ENCODE data around the gene MUC4. TPM values are rescaled to one million over a fixed set of nuclear protein-coding genes. Genes with fewer than 3 reads are reported as not detected.
"Not testable (repeated sequence)": the region's sequence is repeated elsewhere in the genome, so short reads cannot be mapped to it uniquely, and the experiment has no call there.

The MUC4 gene
- polyA plus RNA-seq, 1 of the 3 experiments (the other 2 are of a cell fraction), result 0.07 TPM

- H3K79me2 ChIP-seq (ENCODE audit: insufficient read depth); H3K4me3 ChIP-seq (ENCODE audit: low read depth in 2 of 2, low read length in 1 of 2); H3K27me3 ChIP-seq (ENCODE audit: insufficient read depth); H3K4me1 ChIP-seq (ENCODE audit: control insufficient read depth in 1 of 2, insufficient read depth in 2 of 2, low read depth in 1 of 2, low read length in 1 of 2); H2AFZ ChIP-seq (ENCODE audit: low read depth); H3F3A ChIP-seq (replicated peaks; ENCODE audit: insufficient read depth); H3K9me3 ChIP-seq; DNase-seq; H3K27ac ChIP-seq (ENCODE audit: low read depth in 2 of 2, low read length in 1 of 2); POLR2A ChIA-PET; H3K36me3 ChIP-seq (replicated peaks in 1 of 2; ENCODE audit: control insufficient read depth in 1 of 2, insufficient read depth in 2 of 2, low read length in 1 of 2); H3K4me2 ChIP-seq; H4K20me1 ChIP-seq (ENCODE audit: insufficient read depth); H3K9ac ChIP-seq; H3K9me2 ChIP-seq: not testable (repeated sequence)
- CTCF ChIA-PET, result interaction anchor here (0.5 to 0.9 kb wide), 2 partner anchors 130 to 813 kb away, joined by 3 to 4 read pairs; no protein-coding TSS in a partner anchor
- 86% methylated on average over 16 of the region's 16 CpGs for WGBS (ENCODE audit: low lambda C conversion rate)
These were observed 90.8 kb downstream of the MUC4 start, which contains the start of gene MUC20 for GRCh38 chr3:195720831-195721506. TSS of gene MUC20 (plus strand) at chr3:195720978. CDS start at chr3:195721008, 30 bp downstream.

GRCh38 chr3:195719514-195720254, 92.0 kb downstream of the MUC4 start:
- H4K20me1 ChIP-seq (ENCODE audit: insufficient read depth); H3K36me3 ChIP-seq (replicated peaks in 1 of 2; ENCODE audit: control insufficient read depth in 1 of 2, insufficient read depth in 2 of 2, low read length in 1 of 2); H3K4me2 ChIP-seq; POLR2A ChIA-PET; H3K9me2 ChIP-seq; H3F3A ChIP-seq (replicated peaks; ENCODE audit: insufficient read depth); H3K9ac ChIP-seq; H3K9me3 ChIP-seq; DNase-seq; H2AFZ ChIP-seq (ENCODE audit: low read depth); H3K79me2 ChIP-seq (ENCODE audit: insufficient read depth); H3K27me3 ChIP-seq (ENCODE audit: insufficient read depth); H3K4me1 ChIP-seq (ENCODE audit: control insufficient read depth in 1 of 2, insufficient read depth in 2 of 2, low read depth in 1 of 2, low read length in 1 of 2); H3K27ac ChIP-seq (ENCODE audit: low read depth in 2 of 2, low read length in 1 of 2); H3K4me3 ChIP-seq (ENCODE audit: low read depth in 2 of 2, low read length in 1 of 2): not testable (repeated sequence)
- WGBS (ENCODE audit: low lambda C conversion rate), result 78% methylated on average over 16 of the region's 16 CpGs
- CTCF ChIA-PET, result interaction anchor here (0.6 kb wide), 1 partner anchor 135 kb away, joined by 3 read pairs; no protein-coding TSS in a partner anchor

GRCh38 chr3:195718477-195718984, 93.2 kb downstream of the MUC4 start:
- WGBS (ENCODE audit: low lambda C conversion rate), result 68% methylated on average over 7 of the region's 7 CpGs
- POLR2A ChIA-PET, result no interaction called here
- H3K9me3 ChIP-seq, result no peaks in the 10 kb centered on the region

More at GRCh38 chr3:195718477-195718984, 93.2 kb downstream of the MUC4 start:
- H3K9me2 ChIP-seq, result no peaks in the 10 kb centered on the region
- no peak overlapping the region for H3K27ac ChIP-seq (ENCODE audit: low read depth in 2 of 2, low read length in 1 of 2)
- H3K4me2 ChIP-seq, result no peak overlapping the region
- no peaks in the 10 kb centered on the region for H3K27me3 ChIP-seq (ENCODE audit: insufficient read depth)
- no peaks in the 10 kb centered on the region for H4K20me1 ChIP-seq (ENCODE audit: insufficient read depth)
- H2AFZ ChIP-seq (ENCODE audit: low read depth), result no peak overlapping the region
- H3F3A ChIP-seq (replicated peaks; ENCODE audit: insufficient read depth), result no peaks in the 10 kb centered on the region
- DNase-seq, result no peak
- no peak overlapping the region for H3K9ac ChIP-seq
- no peak for TF ChIP-seq IRF3 (IDR thresholded peaks at IDR 0.05; ENCODE audit: low read depth, low read length)
- TF ChIP-seq POLR2AphosphoS5 (IDR thresholded peaks at IDR 0.05; ENCODE audit: low read depth, low read length), result no peak
- TF ChIP-seq ELF1 (IDR thresholded peaks at IDR 0.05), result no peak
- TF ChIP-seq JUND (IDR thresholded peaks at IDR 0.05), result no peak
- no peak for TF ChIP-seq RAD21 (IDR thresholded peaks at IDR 0.05; ENCODE audit: low read length)
- TF ChIP-seq TEAD4 (IDR thresholded peaks at IDR 0.05; ENCODE audit: borderline replicate concordance, insufficient read depth), result no peak
- no peak for TF ChIP-seq FOXM1 (IDR thresholded peaks at IDR 0.05; ENCODE audit: low read depth)
- TF ChIP-seq EP300 (IDR thresholded peaks at IDR 0.05; ENCODE audit: borderline replicate concordance in 1 of 2, low read depth in 1 of 2, low read length in 1 of 2), result no peak
- no peak for TF ChIP-seq MAX (IDR thresholded peaks at IDR 0.05; ENCODE audit: low read depth)
- no peak for TF ChIP-seq TAF1 (IDR thresholded peaks at IDR 0.05; ENCODE audit: borderline replicate concordance, low read depth, low read length)
- TF ChIP-seq FOSL2 (IDR thresholded peaks at IDR 0.05; ENCODE audit: borderline replicate concordance, low read depth), result no peak
- no peak for TF ChIP-seq RCOR1 (IDR thresholded peaks at IDR 0.05; ENCODE audit: low read length)
- no peak for TF ChIP-seq REST (IDR thresholded peaks at IDR 0.05; ENCODE audit: low read depth, low read length)
- no peak for TF ChIP-seq SMC3 (IDR thresholded peaks at IDR 0.05; ENCODE audit: low read depth, low read length)
- TF ChIP-seq FOXJ3 (CRISPR knock-in tag; IDR thresholded peaks at IDR 0.05), result no peak
- no peaks in the 10 kb centered on the region for H3K4me1 ChIP-seq (ENCODE audit: control insufficient read depth in 1 of 2, insufficient read depth in 2 of 2, low read depth in 1 of 2, low read length in 1 of 2)
- no peak overlapping the region for H3K4me3 ChIP-seq (ENCODE audit: low read depth in 2 of 2, low read length in 1 of 2)
- no peaks in the 10 kb centered on the region for H3K36me3 ChIP-seq (replicated peaks in 1 of 2; ENCODE audit: control insufficient read depth in 1 of 2, insufficient read depth in 2 of 2, low read length in 1 of 2)
- H3K79me2 ChIP-seq (ENCODE audit: insufficient read depth), result no peaks in the 10 kb centered on the region
- CTCF ChIA-PET, result interaction anchor here (0.8 to 1.9 kb wide), 3 partner anchors 29 to 179 kb away, joined by 3 to 9 read pairs (median 4); no protein-coding TSS in a partner anchor
